Suprapubic skin (tissue), 3 donors: ENCODE results near the gene NKAIN2.

Experiments used
- CTCF ChIP-seq, 2 donors: fragments of 200-600 bp in 1 of 2; fragments of 450-650 bp in 1 of 2; sonication (generic) in 1 of 2; IDR thresholded peaks; one replicate each; pipeline ENCODE4 v1.5.1; 2016 to 2019; ENCODE audit warnings: antibody characterized with exemption in 2 of 2, mild to moderate bottlenecking in 1 of 2, moderate library complexity in 1 of 2
- POLR2AphosphoS5 ChIP-seq, 3 donors: sonication (generic); formaldehyde crosslinking; IDR thresholded peaks; one replicate each; pipeline ENCODE4 v1.6.1; 2017; ENCODE audit warnings: antibody characterized with exemption in 3 of 3

DNA sequence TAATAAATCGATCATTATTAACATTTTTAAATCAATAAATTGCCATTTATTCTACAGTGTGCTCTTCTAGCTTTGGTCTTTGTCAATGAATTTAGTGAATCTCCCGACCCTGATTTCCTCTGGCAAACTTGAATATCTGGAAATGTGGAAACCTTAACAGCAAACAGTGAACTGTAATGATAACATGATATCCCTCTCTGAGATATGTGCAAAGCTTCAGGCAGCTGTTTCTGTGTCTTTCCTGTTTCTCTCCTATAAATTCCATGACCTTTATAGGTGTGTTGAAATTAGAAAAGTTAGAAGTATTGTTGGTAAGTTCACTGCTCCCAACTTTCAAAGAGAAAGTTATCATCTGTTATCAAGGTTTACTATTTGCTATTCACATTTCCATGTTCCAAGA lies 939.8 kb downstream of the NKAIN2 start:
- TF ChIP-seq POLR2AphosphoS5 (IDR thresholded peaks at IDR 0.05) (no peak), CTCF (IDR thresholded peaks at IDR 0.05) (no peak)
